ENCODE measurements around the gene KSR1.

KSR1 gene

GRCh38 chr17:27539794-27540317, 83.6 kb downstream of the KSR1 start:
- no peak for DNase-seq

- no peak for DNase-seq
These were observed 84.3 kb downstream of the KSR1 start for GRCh38 chr17:27540318-27541101.

- DNase-seq = no peak
These were observed 85.2 kb downstream of the KSR1 start for GRCh38 chr17:27541301-27542023.

- no peak for DNase-seq
These were observed 86.7 kb downstream of the KSR1 start for GRCh38 chr17:27542841-27543463.

- no peak for DNase-seq
These were observed 87.2 kb downstream of the KSR1 start for GRCh38 chr17:27543464-27543856.

- DNase-seq = no peak
These were observed 87.7 kb downstream of the KSR1 start for GRCh38 chr17:27543958-27544349.

- peak; percentile 91 for DNase-seq
These were observed 88.3 kb downstream of the KSR1 start for GRCh38 chr17:27544350-27545131.

- no peak for DNase-seq
These were observed 89.4 kb downstream of the KSR1 start for GRCh38 chr17:27545562-27546229.

GRCh38 chr17:27546624-27547300, 90.5 kb downstream of the KSR1 start:
- no peak for DNase-seq

- DNase-seq = no peak
These were observed 91.0 kb downstream of the KSR1 start for GRCh38 chr17:27547301-27547683.

- no peak for DNase-seq
These were observed 92.1 kb downstream of the KSR1 start for GRCh38 chr17:27548369-27548768.

- DNase-seq = no peak
These were observed 93.1 kb downstream of the KSR1 start for GRCh38 chr17:27549251-27549893.

- DNase-seq = no peak
These were observed 94.2 kb downstream of the KSR1 start for GRCh38 chr17:27550291-27550930.

GRCh38 chr17:27550974-27551505, 94.8 kb downstream of the KSR1 start:
- no peak for DNase-seq

GRCh38 chr17:27551701-27552248, 95.5 kb downstream of the KSR1 start:
- no peak for DNase-seq

- DNase-seq = no peak
These were observed 96.1 kb downstream of the KSR1 start for GRCh38 chr17:27552276-27552732.

GRCh38 chr17:27553019-27553511, 96.8 kb downstream of the KSR1 start:
- DNase-seq = no peak

- no peak for DNase-seq
These were observed 97.9 kb downstream of the KSR1 start for GRCh38 chr17:27554152-27554551.

GRCh38 chr17:27554911-27555310, 98.7 kb downstream of the KSR1 start:
- DNase-seq = no peak

GRCh38 chr17:27555339-27555738, 99.1 kb downstream of the KSR1 start:
- no peak for DNase-seq

Measured in stimulated activated CD4-positive, alpha-beta T cell treated with anti-CD3 and anti-CD28 coated beads, Interleukin-1b, Interleukin-23, amount 100 ng/mL, for 48 hours (primary cell).